VCaP (cell line): ENCODE measurements around the gene NUBPL.
"Not testable (repeated sequence)": the region's sequence is repeated elsewhere in the genome, so short reads cannot be mapped to it uniquely, and the experiment has no call there.

ENCODE experiments used
- H3K27ac ChIP-seq: fragments of 450-650 bp; 2 replicates; pipeline ENCODE4 v1.5.1; 2017
- CTCF ChIP-seq: fragments of 450-650 bp; conservative IDR thresholded peaks from 2 replicates; pipeline ENCODE4 v1.5.1; 2017; ENCODE audit warnings: mild to moderate bottlenecking, moderate library complexity

Gene NUBPL

GRCh38 chr14:31696378-31696777 lies 135.2 kb downstream of the NUBPL start:
- TF ChIP-seq CTCF: no peak
- H3K27ac ChIP-seq: no peak overlapping the region

GRCh38 chr14:31699809-31700208 lies 138.6 kb downstream of the NUBPL start:
- no peak for TF ChIP-seq CTCF

GRCh38 chr14:31700282-31701074 lies 139.3 kb downstream of the NUBPL start:
- no peak overlapping the region for H3K27ac ChIP-seq

More at GRCh38 chr14:31699809-31700208, 138.6 kb downstream of the NUBPL start:
- no peak overlapping the region for H3K27ac ChIP-seq

GRCh38 chr14:31702130-31702529 lies 140.9 kb downstream of the NUBPL start:
- no peak overlapping the region for H3K27ac ChIP-seq
- no peak for TF ChIP-seq CTCF

More at GRCh38 chr14:31700282-31701074, 139.3 kb downstream of the NUBPL start:
- no peak for TF ChIP-seq CTCF

- no peak for TF ChIP-seq CTCF
- H3K27ac ChIP-seq: no peak overlapping the region
Observed at GRCh38 chr14:31703056-31703455, 141.9 kb downstream of the NUBPL start.

GRCh38 chr14:31705731-31706130 lies 144.5 kb downstream of the NUBPL start:
- H3K27ac ChIP-seq: no peak overlapping the region
- TF ChIP-seq CTCF: no peak

- H3K27ac ChIP-seq: not testable (repeated sequence)
Observed at GRCh38 chr14:31708661-31709060, 147.5 kb downstream of the NUBPL start.
